Measurements from ENCODE around the gene GTF2I. TPM values are rescaled to one million over a fixed set of nuclear protein-coding genes. Genes with fewer than 3 reads are reported as not detected.
"Not testable (repeated sequence)": the region's sequence is repeated elsewhere in the genome, so short reads cannot be mapped to it uniquely, and the experiment has no call there.

The GTF2I gene
- total and polyA plus RNA-seq, 10 of the 15 experiments (the other 5 are each of a cell fraction or from before 2014, with no cell fraction given) = 6.7 to 172 (median 96.9) TPM

- ATAC-seq; FAIRE-seq; H3K4me1 ChIP-seq (ENCODE audit: control insufficient read depth, insufficient read depth, low read length); H4K20me1 ChIP-seq (ENCODE audit: control insufficient read depth, insufficient read depth); POLR2A ChIA-PET; CTCF ChIA-PET; H3K9me3 ChIP-seq (replicated peaks; ENCODE audit: control insufficient read depth, insufficient read depth, low read length); H3K27me3 ChIP-seq (replicated peaks in 1 of 2; ENCODE audit: control insufficient read depth in 2 of 2, insufficient read depth in 2 of 2, low read length in 1 of 2); in situ Hi-C loops (cut with MboI); DNase-seq (ENCODE audit: low read depth, low spot score); H3K36me3 ChIP-seq (ENCODE audit: control insufficient read depth in 2 of 2, insufficient read depth in 2 of 2, low read length in 1 of 2); H3K79me2 ChIP-seq (ENCODE audit: control insufficient read depth, insufficient read depth, low read length); BruUV-seq (replicated peaks); H3K27ac ChIP-seq (ENCODE audit: control insufficient read depth, insufficient read depth); H2AFZ ChIP-seq (ENCODE audit: control insufficient read depth, low read depth, low read length); intact Hi-C loops (cut with micrococcal nuclease; ENCODE audit: unreplicated experiment); SMC1A ChIA-PET (ENCODE audit: uncharacterized antibody, unreplicated experiment); H3K9ac ChIP-seq (ENCODE audit: control insufficient read depth, insufficient read depth, low read length); H3K4me2 ChIP-seq (ENCODE audit: control insufficient read depth, insufficient read depth); H3K4me3 ChIP-seq; RAD21 ChIA-PET (ENCODE audit: unreplicated experiment): not testable (repeated sequence)
- 86% methylated on average over 3 of the region's 5 CpGs for WGBS (ENCODE audit: insufficient coverage, insufficient replicate concordance, low lambda C conversion rate, missing lambda C conversion rate)
Observed at GRCh38 chr7:74783595-74783994, 126.1 kb downstream of the GTF2I start.

GRCh38 chr7:74788369-74789150, 131.0 kb downstream of the GTF2I start:
- DNase-seq (ENCODE audit: low read depth, low spot score) (peak; percentile 55), ATAC-seq (peak; percentile 97)
- H3K79me2 ChIP-seq (ENCODE audit: control insufficient read depth, insufficient read depth, low read length); H3K27ac ChIP-seq (ENCODE audit: control insufficient read depth, insufficient read depth); CTCF ChIA-PET; H3K36me3 ChIP-seq (ENCODE audit: control insufficient read depth in 2 of 2, insufficient read depth in 2 of 2, low read length in 1 of 2); H3K4me2 ChIP-seq (ENCODE audit: control insufficient read depth, insufficient read depth); H4K20me1 ChIP-seq (ENCODE audit: control insufficient read depth, insufficient read depth); FAIRE-seq; RAD21 ChIA-PET (ENCODE audit: unreplicated experiment); POLR2A ChIA-PET; H2AFZ ChIP-seq (ENCODE audit: control insufficient read depth, low read depth, low read length); H3K4me1 ChIP-seq (ENCODE audit: control insufficient read depth, insufficient read depth, low read length); BruUV-seq (replicated peaks); SMC1A ChIA-PET (ENCODE audit: uncharacterized antibody, unreplicated experiment); H3K27me3 ChIP-seq (replicated peaks in 1 of 2; ENCODE audit: control insufficient read depth in 2 of 2, insufficient read depth in 2 of 2, low read length in 1 of 2); H3K9ac ChIP-seq (ENCODE audit: control insufficient read depth, insufficient read depth, low read length); H3K9me3 ChIP-seq (replicated peaks; ENCODE audit: control insufficient read depth, insufficient read depth, low read length); intact Hi-C loops (cut with micrococcal nuclease; ENCODE audit: unreplicated experiment); in situ Hi-C loops (cut with MboI); H3K4me3 ChIP-seq: not testable (repeated sequence)
- no CpG with 5 or more reads among the region's 82 CpGs for WGBS (ENCODE audit: insufficient coverage, insufficient replicate concordance, low lambda C conversion rate, missing lambda C conversion rate)

GRCh38 chr7:74789200-74789736, 131.8 kb downstream of the GTF2I start:
- H3K27ac ChIP-seq (ENCODE audit: control insufficient read depth, insufficient read depth); H3K4me1 ChIP-seq (ENCODE audit: control insufficient read depth, insufficient read depth, low read length); intact Hi-C loops (cut with micrococcal nuclease; ENCODE audit: unreplicated experiment); CTCF ChIA-PET; BruUV-seq (replicated peaks); H3K27me3 ChIP-seq (replicated peaks in 1 of 2; ENCODE audit: control insufficient read depth in 2 of 2, insufficient read depth in 2 of 2, low read length in 1 of 2); H3K36me3 ChIP-seq (ENCODE audit: control insufficient read depth in 2 of 2, insufficient read depth in 2 of 2, low read length in 1 of 2); H3K79me2 ChIP-seq (ENCODE audit: control insufficient read depth, insufficient read depth, low read length); POLR2A ChIA-PET; H3K9me3 ChIP-seq (replicated peaks; ENCODE audit: control insufficient read depth, insufficient read depth, low read length); H3K9ac ChIP-seq (ENCODE audit: control insufficient read depth, insufficient read depth, low read length); FAIRE-seq; H4K20me1 ChIP-seq (ENCODE audit: control insufficient read depth, insufficient read depth); DNase-seq (ENCODE audit: low read depth, low spot score); RAD21 ChIA-PET (ENCODE audit: unreplicated experiment); H2AFZ ChIP-seq (ENCODE audit: control insufficient read depth, low read depth, low read length); H3K4me3 ChIP-seq; SMC1A ChIA-PET (ENCODE audit: uncharacterized antibody, unreplicated experiment); H3K4me2 ChIP-seq (ENCODE audit: control insufficient read depth, insufficient read depth); in situ Hi-C loops (cut with MboI): not testable (repeated sequence)
- ATAC-seq = peak; percentile 1
- WGBS (ENCODE audit: insufficient coverage, insufficient replicate concordance, low lambda C conversion rate, missing lambda C conversion rate) = 30% methylated on average over 3 of the region's 24 CpGs

- CTCF ChIA-PET; H2AFZ ChIP-seq (ENCODE audit: control insufficient read depth, low read depth, low read length); H3K4me2 ChIP-seq (ENCODE audit: control insufficient read depth, insufficient read depth); SMC1A ChIA-PET (ENCODE audit: uncharacterized antibody, unreplicated experiment); FAIRE-seq; RAD21 ChIA-PET (ENCODE audit: unreplicated experiment); H3K4me3 ChIP-seq; DNase-seq (ENCODE audit: low read depth, low spot score); POLR2A ChIA-PET; ATAC-seq; H3K27me3 ChIP-seq (replicated peaks in 1 of 2; ENCODE audit: control insufficient read depth in 2 of 2, insufficient read depth in 2 of 2, low read length in 1 of 2); H3K9ac ChIP-seq (ENCODE audit: control insufficient read depth, insufficient read depth, low read length); in situ Hi-C loops (cut with MboI); H3K4me1 ChIP-seq (ENCODE audit: control insufficient read depth, insufficient read depth, low read length); H3K79me2 ChIP-seq (ENCODE audit: control insufficient read depth, insufficient read depth, low read length); H3K36me3 ChIP-seq (ENCODE audit: control insufficient read depth in 2 of 2, insufficient read depth in 2 of 2, low read length in 1 of 2); H4K20me1 ChIP-seq (ENCODE audit: control insufficient read depth, insufficient read depth); intact Hi-C loops (cut with micrococcal nuclease; ENCODE audit: unreplicated experiment); H3K27ac ChIP-seq (ENCODE audit: control insufficient read depth, insufficient read depth); BruUV-seq (replicated peaks); H3K9me3 ChIP-seq (replicated peaks; ENCODE audit: control insufficient read depth, insufficient read depth, low read length): not testable (repeated sequence)
- WGBS (ENCODE audit: insufficient coverage, insufficient replicate concordance, low lambda C conversion rate, missing lambda C conversion rate) = 81% methylated on average over 8 of the region's 27 CpGs
Observed at GRCh38 chr7:74797848-74798622, 140.5 kb downstream of the GTF2I start.
